Retinal pigment epithelial cell (primary cell): ENCODE data around the gene ANKRD11.

Experiments
- DNase-seq: peaks from one replicate; pipeline ENCODE4 v3.0.0-alpha.2; 2010; ENCODE audit warnings: low read depth
- H3K4me3 ChIP-seq: 2 replicates; pipeline ENCODE4 v1.5.1; 2011; ENCODE audit warnings: mild to moderate bottlenecking, low read length, control low read depth, moderate library complexity
- TF ChIP-seq, protein P1 (sequence below): conservative IDR thresholded peaks from 2 replicates; pipeline ENCODE4 v1.5.1; 2011; ENCODE audit warnings: low read depth, low read length, control low read depth, inconsistent platforms

Gene ANKRD11

DNA sequence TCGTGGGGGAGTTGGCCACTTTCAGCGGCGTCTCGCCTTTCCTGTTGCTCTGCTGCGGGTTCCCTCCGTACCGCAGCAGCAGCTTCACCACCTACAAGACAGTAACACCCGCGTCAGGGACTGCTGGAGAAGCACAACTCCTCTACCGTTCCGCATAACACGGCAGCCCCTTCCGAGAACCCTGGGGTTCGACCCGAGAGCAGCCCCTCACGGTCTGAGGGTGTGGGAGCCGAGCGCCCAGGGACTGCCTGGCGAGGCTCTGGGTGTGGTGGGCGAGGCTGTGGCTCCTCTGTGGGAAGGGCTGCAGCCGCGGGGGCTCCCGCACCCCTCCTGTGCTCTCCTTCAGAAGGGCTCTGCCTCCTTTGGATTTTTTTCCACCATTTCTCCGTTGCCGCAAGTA, 204.3 kb downstream of the ANKRD11 start:
- no peak overlapping the region for H3K4me3 ChIP-seq
- DNase-seq = no peak
- TF ChIP-seq, protein P1, sequence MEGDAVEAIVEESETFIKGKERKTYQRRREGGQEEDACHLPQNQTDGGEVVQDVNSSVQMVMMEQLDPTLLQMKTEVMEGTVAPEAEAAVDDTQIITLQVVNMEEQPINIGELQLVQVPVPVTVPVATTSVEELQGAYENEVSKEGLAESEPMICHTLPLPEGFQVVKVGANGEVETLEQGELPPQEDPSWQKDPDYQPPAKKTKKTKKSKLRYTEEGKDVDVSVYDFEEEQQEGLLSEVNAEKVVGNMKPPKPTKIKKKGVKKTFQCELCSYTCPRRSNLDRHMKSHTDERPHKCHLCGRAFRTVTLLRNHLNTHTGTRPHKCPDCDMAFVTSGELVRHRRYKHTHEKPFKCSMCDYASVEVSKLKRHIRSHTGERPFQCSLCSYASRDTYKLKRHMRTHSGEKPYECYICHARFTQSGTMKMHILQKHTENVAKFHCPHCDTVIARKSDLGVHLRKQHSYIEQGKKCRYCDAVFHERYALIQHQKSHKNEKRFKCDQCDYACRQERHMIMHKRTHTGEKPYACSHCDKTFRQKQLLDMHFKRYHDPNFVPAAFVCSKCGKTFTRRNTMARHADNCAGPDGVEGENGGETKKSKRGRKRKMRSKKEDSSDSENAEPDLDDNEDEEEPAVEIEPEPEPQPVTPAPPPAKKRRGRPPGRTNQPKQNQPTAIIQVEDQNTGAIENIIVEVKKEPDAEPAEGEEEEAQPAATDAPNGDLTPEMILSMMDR = no peak

DNA sequence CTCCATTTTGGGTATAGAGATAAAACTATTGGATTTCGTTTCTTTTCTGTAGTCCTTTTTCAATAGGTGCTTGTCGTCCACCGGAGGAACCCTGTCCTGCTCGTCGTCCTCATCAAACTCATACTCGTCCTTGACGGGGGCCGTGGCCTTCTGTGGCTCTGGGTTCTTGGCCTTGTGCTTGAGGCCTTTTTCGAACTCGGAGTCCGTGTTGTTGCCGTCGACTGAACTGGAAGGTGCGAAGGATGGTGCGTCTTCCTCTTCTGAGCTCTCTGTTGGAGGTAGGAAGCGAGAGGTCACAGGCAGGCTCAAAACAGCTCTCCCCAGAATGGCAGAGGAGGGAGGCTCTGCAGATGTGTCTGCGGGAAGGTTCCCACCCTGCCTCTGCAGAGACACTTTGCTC, 205.0 kb downstream of the ANKRD11 start:
- H3K4me3 ChIP-seq = no peak overlapping the region
- TF ChIP-seq, protein P1 = no peak
- no peak for DNase-seq

- DNase-seq = no peak
- TF ChIP-seq, protein P1 = no peak
These were observed 206.9 kb downstream of the ANKRD11 start for GRCh38 chr16:89283449-89283848.

DNA sequence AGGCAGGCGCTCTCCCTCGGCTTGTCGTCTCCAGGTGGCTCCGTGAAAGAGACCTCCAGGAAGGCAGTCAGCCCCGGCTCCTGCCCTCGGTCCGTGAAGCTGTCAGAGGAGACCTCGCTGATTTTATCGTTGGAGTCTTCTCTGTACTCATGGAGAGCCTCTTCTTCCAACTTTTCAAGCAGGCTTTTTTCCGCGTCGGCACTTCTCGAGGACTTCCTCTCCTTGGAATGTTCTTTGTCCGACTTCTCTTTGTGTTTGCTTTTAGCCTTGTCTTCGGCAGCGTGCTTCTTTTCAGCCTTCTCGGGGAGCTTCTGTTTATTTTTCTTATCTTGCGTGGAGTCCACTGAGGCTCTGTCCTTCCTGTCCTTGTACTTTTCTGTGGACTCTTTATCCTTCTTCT, 207.8 kb downstream of the ANKRD11 start:
- no peak for DNase-seq
- no peak overlapping the region for H3K4me3 ChIP-seq
- TF ChIP-seq, protein P1 = no peak

More at GRCh38 chr16:89283449-89283848, 206.9 kb downstream of the ANKRD11 start:
- no peak overlapping the region for H3K4me3 ChIP-seq

- no peak overlapping the region for H3K4me3 ChIP-seq
- DNase-seq = no peak
- TF ChIP-seq, protein P1 = no peak
These were observed 208.5 kb downstream of the ANKRD11 start for GRCh38 chr16:89281829-89282228.

DNA sequence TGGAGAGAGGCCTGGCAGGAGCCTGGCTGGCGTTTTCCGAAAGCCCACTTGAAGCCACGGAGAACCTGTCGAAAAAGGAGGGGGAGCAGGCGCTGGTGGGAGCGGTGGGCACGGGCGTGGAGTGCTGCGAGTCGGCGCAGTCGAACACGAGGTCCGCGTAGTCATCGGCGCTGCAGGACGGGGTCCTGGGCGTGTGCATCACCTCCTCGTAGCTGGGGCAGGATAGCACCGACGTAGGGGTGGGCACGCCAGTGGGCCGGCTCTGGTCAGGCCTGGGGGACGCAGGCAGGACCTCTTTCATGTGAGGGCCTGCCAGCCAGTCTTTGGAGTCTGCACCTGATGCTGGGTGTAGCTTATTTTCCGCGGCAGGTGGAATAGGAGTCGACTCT, 209.2 kb downstream of the ANKRD11 start:
- DNase-seq = no peak
- TF ChIP-seq, protein P1 = no peak
- H3K4me3 ChIP-seq = no peak overlapping the region

GRCh38 chr16:89280546-89281188, 209.7 kb downstream of the ANKRD11 start:
- DNase-seq = no peak
- TF ChIP-seq, protein P1 = no peak
- no peak overlapping the region for H3K4me3 ChIP-seq
